ENCODE measurements around the gene PLA2G6.
"Not testable (repeated sequence)": the region's sequence is repeated elsewhere in the genome, so short reads cannot be mapped to it uniquely, and the experiment has no call there.

The PLA2G6 gene

GRCh38 chr22:38165922-38166593, 15.6 kb downstream of the PLA2G6 start:
- no peak for DNase-seq (ENCODE audit: low spot score)

GRCh38 chr22:38164551-38164918, 17.1 kb downstream of the PLA2G6 start:
- no peak for DNase-seq (ENCODE audit: low spot score)

- DNase-seq (ENCODE audit: low spot score): no peak
Observed at GRCh38 chr22:38163844-38164550, 17.6 kb downstream of the PLA2G6 start.

GRCh38 chr22:38162881-38163843, 18.5 kb downstream of the PLA2G6 start:
- no peak for DNase-seq (ENCODE audit: low spot score)

GRCh38 chr22:38155703-38156102, 25.9 kb downstream of the PLA2G6 start:
- DNase-seq (ENCODE audit: low spot score): no peak

GRCh38 chr22:38154563-38154915, 27.1 kb downstream of the PLA2G6 start:
- not testable (repeated sequence) for DNase-seq (ENCODE audit: low spot score)

- no peak for DNase-seq (ENCODE audit: low spot score)
Observed at GRCh38 chr22:38153821-38154562, 27.6 kb downstream of the PLA2G6 start.

- no peak for DNase-seq (ENCODE audit: low spot score)
Observed at GRCh38 chr22:38151126-38151500, 30.5 kb downstream of the PLA2G6 start.

- DNase-seq (ENCODE audit: low spot score): no peak
Observed at GRCh38 chr22:38148245-38148644, 33.4 kb downstream of the PLA2G6 start.

- not testable (repeated sequence) for DNase-seq (ENCODE audit: low spot score)
Observed at GRCh38 chr22:38146166-38146565, 35.5 kb downstream of the PLA2G6 start.

GRCh38 chr22:38144025-38144405, 37.6 kb downstream of the PLA2G6 start:
- no peak for DNase-seq (ENCODE audit: low spot score)

- DNase-seq (ENCODE audit: low spot score): no peak
Observed at GRCh38 chr22:38142606-38143005, 39.0 kb downstream of the PLA2G6 start.

- DNase-seq (ENCODE audit: low spot score): no peak
Observed at GRCh38 chr22:38141217-38141973, 40.2 kb downstream of the PLA2G6 start.

GRCh38 chr22:38139901-38140300, 41.7 kb downstream of the PLA2G6 start:
- DNase-seq (ENCODE audit: low spot score): no peak

- no peak for DNase-seq (ENCODE audit: low spot score)
Observed at GRCh38 chr22:38138961-38139360, 42.7 kb downstream of the PLA2G6 start.

GRCh38 chr22:38137876-38138687, 43.5 kb downstream of the PLA2G6 start:
- no peak for DNase-seq (ENCODE audit: low spot score)

GRCh38 chr22:38136607-38137006, 45.0 kb downstream of the PLA2G6 start:
- DNase-seq (ENCODE audit: low spot score): no peak

GRCh38 chr22:38135133-38135706, 46.4 kb downstream of the PLA2G6 start:
- DNase-seq (ENCODE audit: low spot score): no peak

GRCh38 chr22:38133331-38133730, 48.3 kb downstream of the PLA2G6 start:
- DNase-seq (ENCODE audit: low spot score): no peak

GRCh38 chr22:38132794-38133193, 48.8 kb downstream of the PLA2G6 start:
- DNase-seq (ENCODE audit: low spot score): no peak
